ENCODE data around the gene NMRK2. TPM values are rescaled to one million over a fixed set of nuclear protein-coding genes. Genes with fewer than 3 reads are reported as not detected.
"Not testable (repeated sequence)": the region's sequence is repeated elsewhere in the genome, so short reads cannot be mapped to it uniquely, and the experiment has no call there.

The NMRK2 gene
- polyA plus RNA-seq, 4 donors = 0.16 to 0.25 (median 0.18) TPM; not detected in 1

GRCh38 chr19:3963458-3964255 is 30.8 kb downstream of the NMRK2 start:
- DNase-seq (ENCODE audit: low read depth in 4 of 4, low spot score in 2 of 4) = no peak

- no peak for DNase-seq (ENCODE audit: low read depth in 4 of 4, low spot score in 2 of 4)
Observed at GRCh38 chr19:3964256-3965194, 31.7 kb downstream of the NMRK2 start.

- no peak for DNase-seq (ENCODE audit: low read depth in 4 of 4, low spot score in 2 of 4)
Observed at GRCh38 chr19:3966051-3967017, 33.5 kb downstream of the NMRK2 start.

- DNase-seq (ENCODE audit: low read depth in 4 of 4, low spot score in 2 of 4) = not testable (repeated sequence)
Observed at GRCh38 chr19:3967983-3968382, 35.1 kb downstream of the NMRK2 start.

GRCh38 chr19:3968556-3969434 is 35.9 kb downstream of the NMRK2 start:
- DNase-seq (ENCODE audit: low read depth in 4 of 4, low spot score in 2 of 4) = peak in 2 of 4 donors; percentile 72 to 84

- DNase-seq (ENCODE audit: low read depth in 4 of 4, low spot score in 2 of 4) = no peak
Observed at GRCh38 chr19:3969435-3970312, 36.8 kb downstream of the NMRK2 start.

GRCh38 chr19:3970313-3970807 is 37.5 kb downstream of the NMRK2 start:
- DNase-seq (ENCODE audit: low read depth in 4 of 4, low spot score in 2 of 4) = no peak

- DNase-seq (ENCODE audit: low read depth in 4 of 4, low spot score in 2 of 4) = peak in 3 of 4 donors; percentile 83 to 95 (median 93)
Observed at GRCh38 chr19:3970808-3971598, 38.1 kb downstream of the NMRK2 start, which contains the start of gene DAPK3. Gene DAPK3, minus strand, starts transcription at chr19:3971099. Its CDS starts 1,364 bp downstream, at chr19:3969735.

- DNase-seq (ENCODE audit: low read depth in 4 of 4, low spot score in 2 of 4) = no peak
Observed at GRCh38 chr19:3975144-3975543, 42.3 kb downstream of the NMRK2 start.

- no peak for DNase-seq (ENCODE audit: low read depth in 4 of 4, low spot score in 2 of 4)
Observed at GRCh38 chr19:3975637-3976087, 42.8 kb downstream of the NMRK2 start.

- DNase-seq (ENCODE audit: low read depth in 4 of 4, low spot score in 2 of 4) = no peak
Observed at GRCh38 chr19:3976495-3977241, 43.8 kb downstream of the NMRK2 start.

GRCh38 chr19:3977242-3978143 is 44.6 kb downstream of the NMRK2 start:
- DNase-seq (ENCODE audit: low read depth in 4 of 4, low spot score in 2 of 4) = no peak

- no peak for DNase-seq (ENCODE audit: low read depth in 4 of 4, low spot score in 2 of 4)
Observed at GRCh38 chr19:3978145-3978544, 45.3 kb downstream of the NMRK2 start.

GRCh38 chr19:3979289-3979673 is 46.4 kb downstream of the NMRK2 start:
- DNase-seq (ENCODE audit: low read depth in 4 of 4, low spot score in 2 of 4) = no peak

GRCh38 chr19:3979674-3980352 is 46.9 kb downstream of the NMRK2 start:
- DNase-seq (ENCODE audit: low read depth in 4 of 4, low spot score in 2 of 4) = no peak

Data from left renal cortex interstitium (tissue), 4 donors.